Calu3 (cell line): ENCODE results near the gene HDAC4. TPM values are rescaled to one million over a fixed set of nuclear protein-coding genes. Genes with fewer than 3 reads are reported as not detected.

Source experiments
- BruUV-seq: library from RNA; stranded (reverse); fragments of 400-500 nt; replicated peaks from 2 replicates; lab custom pipeline; 2021; lab: Mats Ljungman, UMichigan
- CTCF ChIA-PET: fragments of 300-600 bp; sonication (Branson Sonifier 250); formaldehyde crosslinking; loops from one replicate; lab custom pipeline; 2022; ENCODE audit warnings: antibody characterized with exemption; lab: Charles Lee
- DNase-seq: peaks from one replicate; pipeline ENCODE4 v3.0.0; 2022
- H3K27ac Mint-ChIP-seq: one replicate; pipeline ENCODE4 v1.8.0; 2022; ENCODE audit warnings: mixed read lengths; ENCODE audit not compliant: unreplicated experiment
- H3K27me3 Mint-ChIP-seq: one replicate; pipeline ENCODE4 v1.8.0; 2022; ENCODE audit warnings: mixed read lengths; ENCODE audit not compliant: unreplicated experiment
- H3K36me3 Mint-ChIP-seq: one replicate; pipeline ENCODE4 v1.8.0; 2022; ENCODE audit warnings: mild to moderate bottlenecking, moderate library complexity, mixed read lengths; ENCODE audit not compliant: insufficient read depth, unreplicated experiment
- H3K4me1 Mint-ChIP-seq: one replicate; pipeline ENCODE4 v1.8.0; 2022; ENCODE audit warnings: mild to moderate bottlenecking, low read depth, mixed read lengths; ENCODE audit not compliant: unreplicated experiment
- H3K4me3 Mint-ChIP-seq: one replicate; pipeline ENCODE4 v1.8.0; 2022; ENCODE audit warnings: mild to moderate bottlenecking, low read depth, moderate library complexity, mixed read lengths; ENCODE audit not compliant: unreplicated experiment
- H3K9me3 Mint-ChIP-seq: one replicate; pipeline ENCODE4 v1.8.0; 2022; ENCODE audit warnings: low read depth, mixed read lengths; ENCODE audit not compliant: unreplicated experiment
- intact Hi-C: fragments of 100-400 bp; cut with micrococcal nuclease; formaldehyde crosslinking; loops from one replicate; pipeline ENCODE4 v1.10.0; 2022; ENCODE audit not compliant: unreplicated experiment
- total RNA-seq: library from RNA; stranded (reverse); gene quantifications from 2 replicates; pipeline ENCODE4 v1.2.3, GENCODE V29; 2022
- TF ChIP-seq, protein P1 (sequence below): fragments of 200-600 bp; IDR thresholded peaks from one replicate; pipeline ENCODE4 v1.8.0; 2022; ENCODE audit warnings: antibody characterized with exemption; ENCODE audit not compliant: unreplicated experiment

The HDAC4 gene
- total RNA-seq, 1 experiment from 2014 or later, result 39.6 TPM

DNA sequence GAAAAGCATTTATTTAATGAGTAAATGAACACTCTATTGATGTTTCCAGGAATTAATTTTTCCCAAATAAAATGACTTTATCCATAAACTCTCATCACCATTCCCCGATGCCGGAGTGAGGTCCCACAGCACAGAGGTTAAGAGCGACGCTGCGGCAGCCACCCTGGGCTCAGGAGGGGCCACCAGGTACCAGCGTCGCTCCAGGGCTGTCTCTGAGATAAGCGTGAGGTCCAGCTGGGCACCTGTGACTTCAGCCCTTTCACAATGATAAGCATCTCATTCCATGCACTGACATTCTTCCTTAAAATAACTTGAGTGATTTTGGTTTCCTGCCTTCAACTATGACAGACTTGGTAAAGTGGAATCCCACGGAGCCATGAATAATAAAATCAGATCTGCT, 370.9 kb downstream of the HDAC4 start:
- no TSS peak for BruUV-seq

DNA sequence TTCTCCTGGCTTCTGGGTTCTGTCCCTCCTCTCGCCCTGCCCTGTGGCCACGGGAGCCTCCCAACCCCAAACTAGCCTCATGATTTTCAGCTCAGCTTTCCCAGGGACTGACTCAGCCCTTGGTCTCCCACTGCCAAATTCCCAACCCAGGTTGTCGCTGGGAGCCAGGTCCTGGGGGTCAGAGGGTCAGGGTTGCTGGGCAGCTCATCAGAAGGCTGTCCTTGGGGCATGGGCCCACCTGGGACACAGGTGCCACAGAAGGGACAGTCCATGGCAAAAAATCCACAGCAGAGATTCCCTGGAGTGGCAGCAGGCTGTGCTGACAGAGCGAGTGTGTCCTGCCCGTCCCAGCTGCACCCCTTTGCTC, 372.6 kb downstream of the HDAC4 start:
- H3K27ac Mint-ChIP-seq, result no peak overlapping the region
- no TSS peak for BruUV-seq

More for the DNA sequence above, 370.9 kb downstream of the HDAC4 start:
- Mint-ChIP-seq H3K9me3 (no peaks in the 10 kb centered on the region), H3K27me3 (peaks cover 86% of the 10 kb centered on the region), H3K27ac (no peak overlapping the region), H3K36me3 (no peaks in the 10 kb centered on the region), H3K4me3 (no peak overlapping the region), H3K4me1 (no peaks in the 10 kb centered on the region)
- intact Hi-C loops, result loop anchor here (10.0 kb wide), 1 partner anchor 855 kb away; no protein-coding TSS in a partner anchor
- DNase-seq, result no peak
- CTCF ChIA-PET, result no interaction called here
- TF ChIP-seq, protein P1, sequence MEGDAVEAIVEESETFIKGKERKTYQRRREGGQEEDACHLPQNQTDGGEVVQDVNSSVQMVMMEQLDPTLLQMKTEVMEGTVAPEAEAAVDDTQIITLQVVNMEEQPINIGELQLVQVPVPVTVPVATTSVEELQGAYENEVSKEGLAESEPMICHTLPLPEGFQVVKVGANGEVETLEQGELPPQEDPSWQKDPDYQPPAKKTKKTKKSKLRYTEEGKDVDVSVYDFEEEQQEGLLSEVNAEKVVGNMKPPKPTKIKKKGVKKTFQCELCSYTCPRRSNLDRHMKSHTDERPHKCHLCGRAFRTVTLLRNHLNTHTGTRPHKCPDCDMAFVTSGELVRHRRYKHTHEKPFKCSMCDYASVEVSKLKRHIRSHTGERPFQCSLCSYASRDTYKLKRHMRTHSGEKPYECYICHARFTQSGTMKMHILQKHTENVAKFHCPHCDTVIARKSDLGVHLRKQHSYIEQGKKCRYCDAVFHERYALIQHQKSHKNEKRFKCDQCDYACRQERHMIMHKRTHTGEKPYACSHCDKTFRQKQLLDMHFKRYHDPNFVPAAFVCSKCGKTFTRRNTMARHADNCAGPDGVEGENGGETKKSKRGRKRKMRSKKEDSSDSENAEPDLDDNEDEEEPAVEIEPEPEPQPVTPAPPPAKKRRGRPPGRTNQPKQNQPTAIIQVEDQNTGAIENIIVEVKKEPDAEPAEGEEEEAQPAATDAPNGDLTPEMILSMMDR, result no peak

DNA sequence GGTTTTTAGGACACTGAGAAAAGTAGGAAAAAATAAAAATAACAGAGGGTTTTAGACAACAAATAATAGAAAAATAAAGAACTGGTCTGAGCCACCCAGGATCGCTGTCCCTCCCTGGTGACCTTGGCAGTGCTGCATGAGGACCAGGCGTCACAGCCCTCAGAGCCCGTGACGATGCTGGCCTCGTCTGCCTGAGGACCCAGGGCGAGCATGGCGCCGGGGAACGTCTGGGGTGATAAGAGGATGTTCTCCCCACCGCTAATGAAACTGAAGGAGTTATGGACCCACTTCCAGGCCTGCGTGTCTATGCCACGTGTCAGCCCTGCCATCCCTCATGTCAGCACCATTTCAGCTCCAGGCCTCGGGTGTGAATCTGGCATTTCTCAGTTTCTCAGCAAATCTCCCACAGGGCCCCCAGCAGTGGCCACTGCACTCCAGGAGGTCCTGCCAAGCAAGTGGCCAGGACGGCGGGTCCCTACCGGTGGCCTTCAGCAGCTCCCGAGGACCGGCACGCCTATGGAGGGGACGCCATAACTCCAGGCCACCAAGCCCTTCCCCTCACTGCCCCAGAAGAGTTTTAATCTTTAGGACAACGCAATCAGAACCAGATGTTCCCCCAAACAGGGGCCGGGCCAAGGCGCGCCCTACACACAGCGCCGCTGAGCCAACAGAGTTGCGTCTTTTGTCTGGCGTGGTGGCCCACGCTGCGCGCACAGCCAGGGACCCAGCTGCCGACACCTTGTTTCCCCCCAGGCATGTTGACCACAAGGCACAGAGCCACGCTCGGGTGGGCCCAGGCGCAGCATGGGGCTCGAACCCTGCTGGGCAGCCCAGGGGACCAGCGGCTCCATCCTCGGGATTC, 373.2 kb downstream of the HDAC4 start:
- Mint-ChIP-seq H3K27me3 (peaks cover 93% of the 10 kb centered on the region), H3K9me3 (no peaks in the 10 kb centered on the region), H3K4me1 (no peaks in the 10 kb centered on the region), H3K4me3 (no peak overlapping the region), H3K36me3 (no peaks in the 10 kb centered on the region), H3K27ac (no peak overlapping the region)
- TF ChIP-seq, protein P1, result no peak
- BruUV-seq, result no TSS peak
- CTCF ChIA-PET, result no interaction called here
- DNase-seq, result no peak
- intact Hi-C loops, result no loop called here

More for the DNA sequence above, 372.6 kb downstream of the HDAC4 start:
- TF ChIP-seq, protein P1, result no peak
- Mint-ChIP-seq H3K4me3 (no peak overlapping the region), H3K9me3 (no peaks in the 10 kb centered on the region), H3K27me3 (peaks cover 91% of the 10 kb centered on the region), H3K4me1 (no peaks in the 10 kb centered on the region), H3K36me3 (no peaks in the 10 kb centered on the region)
- intact Hi-C loops, result no loop called here
- CTCF ChIA-PET, result no interaction called here
- no peak for DNase-seq

DNA sequence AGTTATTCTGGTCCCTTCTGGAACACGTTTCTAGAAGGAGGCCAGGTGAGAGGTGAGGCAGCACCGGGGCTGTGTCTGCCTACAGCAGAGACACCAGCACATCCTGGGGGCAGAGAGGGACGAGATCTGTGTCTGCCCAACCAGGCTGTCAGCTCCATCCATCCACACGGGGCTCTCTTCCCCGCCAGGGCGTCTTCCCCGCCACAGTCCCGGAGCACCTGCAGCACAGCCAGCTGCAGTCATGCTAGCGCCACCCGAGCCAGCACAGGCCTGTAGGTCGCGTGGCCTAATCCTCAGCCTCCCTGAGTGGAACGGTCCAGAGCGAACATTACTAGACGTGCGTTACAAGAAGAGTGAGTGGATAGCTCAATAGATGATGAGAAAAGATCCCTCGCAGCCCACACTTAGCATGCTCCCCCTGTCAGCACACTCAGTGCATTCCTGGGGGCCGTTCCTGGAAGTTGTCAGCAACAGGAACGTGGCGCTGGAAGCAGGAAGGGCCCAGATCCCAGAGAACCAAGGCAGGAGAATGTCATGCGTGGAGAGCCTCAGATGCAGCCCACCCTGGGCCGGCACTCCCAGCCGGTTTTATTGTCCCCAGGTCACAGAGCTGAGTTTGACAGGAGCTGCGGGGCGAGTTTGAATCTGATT, 374.0 kb downstream of the HDAC4 start:
- H3K9me3 Mint-ChIP-seq, result no peaks in the 10 kb centered on the region
- no peak overlapping the region for H3K4me3 Mint-ChIP-seq
- TF ChIP-seq, protein P1, result no peak
- H3K4me1 Mint-ChIP-seq, result no peaks in the 10 kb centered on the region
- intact Hi-C loops, result no loop called here
- H3K27ac Mint-ChIP-seq, result no peak overlapping the region
- no TSS peak for BruUV-seq
- peaks cover 93% of the 10 kb centered on the region for H3K27me3 Mint-ChIP-seq
- DNase-seq, result no peak
- CTCF ChIA-PET, result interaction anchor here (0.6 kb wide), 1 partner anchor 46 kb away, joined by 6 read pairs; no protein-coding TSS in a partner anchor
- no peaks in the 10 kb centered on the region for H3K36me3 Mint-ChIP-seq
